ENCODE measurements around the gene NTM.

- TF ChIP-seq POLR2A (IDR thresholded peaks at IDR 0.05) = no peak
- TF ChIP-seq, protein P1, sequence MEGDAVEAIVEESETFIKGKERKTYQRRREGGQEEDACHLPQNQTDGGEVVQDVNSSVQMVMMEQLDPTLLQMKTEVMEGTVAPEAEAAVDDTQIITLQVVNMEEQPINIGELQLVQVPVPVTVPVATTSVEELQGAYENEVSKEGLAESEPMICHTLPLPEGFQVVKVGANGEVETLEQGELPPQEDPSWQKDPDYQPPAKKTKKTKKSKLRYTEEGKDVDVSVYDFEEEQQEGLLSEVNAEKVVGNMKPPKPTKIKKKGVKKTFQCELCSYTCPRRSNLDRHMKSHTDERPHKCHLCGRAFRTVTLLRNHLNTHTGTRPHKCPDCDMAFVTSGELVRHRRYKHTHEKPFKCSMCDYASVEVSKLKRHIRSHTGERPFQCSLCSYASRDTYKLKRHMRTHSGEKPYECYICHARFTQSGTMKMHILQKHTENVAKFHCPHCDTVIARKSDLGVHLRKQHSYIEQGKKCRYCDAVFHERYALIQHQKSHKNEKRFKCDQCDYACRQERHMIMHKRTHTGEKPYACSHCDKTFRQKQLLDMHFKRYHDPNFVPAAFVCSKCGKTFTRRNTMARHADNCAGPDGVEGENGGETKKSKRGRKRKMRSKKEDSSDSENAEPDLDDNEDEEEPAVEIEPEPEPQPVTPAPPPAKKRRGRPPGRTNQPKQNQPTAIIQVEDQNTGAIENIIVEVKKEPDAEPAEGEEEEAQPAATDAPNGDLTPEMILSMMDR (IDR thresholded peaks at IDR 0.05) = no peak
Observed at GRCh38 chr11:131951121-131951520, 580.7 kb downstream of the NTM start.

Data from uterus (tissue), 2 donors.